GM18907 (cell line): ENCODE measurements around the gene TTC13.

Experiments used
- ATAC-seq: cut with Tn5 transposase; IDR thresholded peaks from one replicate; pipeline ENCODE4 v1.9.1; 2021; ENCODE audit warnings: mild to moderate bottlenecking, moderate library complexity; ENCODE audit not compliant: unreplicated experiment

The TTC13 gene

GRCh38 chr1:230858918-230859729, 119.5 kb downstream of the TTC13 start:
- ATAC-seq, result no peak

DNA sequence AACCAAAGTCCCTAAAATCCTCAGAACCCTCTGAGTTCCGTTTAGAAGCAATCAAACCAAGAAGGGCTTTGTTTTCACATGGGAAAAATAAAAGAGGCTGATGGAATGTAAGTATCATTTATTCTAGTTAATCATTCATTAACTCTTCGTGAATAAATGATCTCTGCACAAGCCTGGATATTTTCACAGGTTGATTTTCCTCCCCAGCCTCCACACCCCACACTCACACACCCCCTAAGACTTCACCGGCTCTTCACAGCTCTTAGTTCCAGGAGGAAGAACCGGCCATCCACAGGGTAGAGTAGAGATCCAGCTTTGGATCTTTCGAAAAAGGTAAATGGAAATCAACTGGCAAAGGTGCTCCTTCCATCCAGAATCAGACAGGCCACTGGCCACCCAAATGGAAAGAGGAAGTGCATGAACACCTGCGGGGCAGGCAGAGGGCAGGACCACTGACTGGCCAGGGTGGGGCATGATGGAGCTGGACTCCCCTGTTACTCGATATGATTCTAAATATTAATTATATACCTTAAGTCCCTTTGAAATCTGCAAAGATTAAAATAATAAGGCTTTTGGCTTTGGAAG, 120.3 kb downstream of the TTC13 start:
- no peak for ATAC-seq

DNA sequence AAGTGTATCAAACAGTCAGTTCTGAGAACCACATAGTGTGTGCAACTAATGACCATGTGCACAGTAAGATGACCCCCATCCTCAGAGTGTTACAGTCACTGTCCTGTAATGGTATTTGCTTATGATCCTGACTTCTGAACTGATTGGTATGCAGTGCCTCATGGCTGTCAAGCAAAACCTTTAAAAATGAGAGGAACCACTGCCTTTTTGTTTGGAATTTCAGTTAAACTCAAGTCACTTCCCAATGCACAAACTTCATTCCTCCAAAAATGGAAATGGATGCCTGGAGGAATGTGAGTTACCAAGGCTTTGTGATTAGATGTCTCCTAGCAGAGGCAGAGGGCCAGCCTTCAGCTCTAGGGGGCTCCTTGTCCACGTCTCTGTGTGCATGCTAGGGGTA, 120.8 kb downstream of the TTC13 start:
- no peak for ATAC-seq

GRCh38 chr1:230857077-230857476, 121.6 kb downstream of the TTC13 start:
- ATAC-seq, result no peak
